ENCODE measurements around the gene CDKN3.
"Not testable (repeated sequence)": the region's sequence is repeated elsewhere in the genome, so short reads cannot be mapped to it uniquely, and the experiment has no call there.

Gene CDKN3

DNA sequence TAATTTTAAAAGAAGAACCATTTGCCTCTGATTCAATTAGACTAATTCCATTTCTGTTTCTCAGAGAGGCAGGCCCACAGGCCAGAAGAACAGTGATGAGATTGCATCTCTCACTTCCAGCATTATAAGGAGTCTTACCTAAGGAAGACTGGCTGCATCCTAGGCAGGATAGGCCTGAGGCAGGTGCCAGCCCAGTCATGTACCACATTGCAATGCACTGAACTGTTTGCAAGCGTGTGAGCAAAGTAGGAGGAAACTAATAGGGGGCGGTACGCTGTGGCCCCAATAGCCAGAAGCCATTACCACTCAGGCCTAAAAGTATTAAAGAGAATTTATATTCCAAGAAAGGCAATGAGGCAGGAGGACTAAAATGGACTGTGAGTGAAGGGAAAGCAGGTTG, 56.4 kb downstream of the CDKN3 start:
- in situ Hi-C loops (cut with HindIII; ENCODE audit: low sequenced_read_pairs), result no loop called here

DNA sequence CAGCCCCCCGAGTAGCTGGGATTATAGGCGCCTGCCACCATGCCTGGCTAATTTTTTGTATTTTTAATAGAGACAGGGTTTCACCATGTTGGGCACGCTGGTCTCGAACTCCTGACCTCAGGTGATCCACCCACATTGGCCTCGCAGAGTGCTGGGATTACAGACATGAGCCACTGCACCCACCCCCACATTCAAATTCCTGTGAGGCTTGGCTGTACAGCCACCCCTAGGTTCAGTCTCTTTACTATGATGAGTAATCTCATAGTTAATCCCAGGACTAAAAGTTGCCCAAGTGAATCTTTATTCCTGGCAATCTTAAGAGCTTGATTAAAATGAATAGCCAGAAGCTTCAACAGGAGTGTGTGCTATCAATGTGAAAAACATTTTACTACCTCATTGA, 57.2 kb downstream of the CDKN3 start:
- in situ Hi-C loops (cut with HindIII; ENCODE audit: low sequenced_read_pairs), result not testable (repeated sequence)

DNA sequence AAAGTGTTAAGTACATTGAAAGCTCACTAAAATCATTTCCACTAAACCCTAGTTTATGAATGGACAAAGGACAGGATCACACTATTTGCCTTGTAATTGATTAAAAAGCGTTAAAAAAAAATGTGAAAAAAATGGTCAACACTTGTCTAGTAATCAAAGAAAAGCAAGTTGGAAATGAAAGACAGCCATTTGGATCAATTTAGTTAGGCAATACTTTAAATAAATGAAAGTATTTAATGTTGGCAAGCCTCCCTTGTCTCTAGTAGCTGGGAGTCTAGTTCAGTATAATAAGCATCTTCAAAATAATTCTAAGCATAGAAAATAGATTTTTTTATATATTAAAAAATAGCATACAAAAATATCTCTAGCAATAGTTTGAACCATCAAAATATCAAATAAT, 58.6 kb downstream of the CDKN3 start:
- in situ Hi-C loops (cut with HindIII; ENCODE audit: low sequenced_read_pairs), result no loop called here

DNA sequence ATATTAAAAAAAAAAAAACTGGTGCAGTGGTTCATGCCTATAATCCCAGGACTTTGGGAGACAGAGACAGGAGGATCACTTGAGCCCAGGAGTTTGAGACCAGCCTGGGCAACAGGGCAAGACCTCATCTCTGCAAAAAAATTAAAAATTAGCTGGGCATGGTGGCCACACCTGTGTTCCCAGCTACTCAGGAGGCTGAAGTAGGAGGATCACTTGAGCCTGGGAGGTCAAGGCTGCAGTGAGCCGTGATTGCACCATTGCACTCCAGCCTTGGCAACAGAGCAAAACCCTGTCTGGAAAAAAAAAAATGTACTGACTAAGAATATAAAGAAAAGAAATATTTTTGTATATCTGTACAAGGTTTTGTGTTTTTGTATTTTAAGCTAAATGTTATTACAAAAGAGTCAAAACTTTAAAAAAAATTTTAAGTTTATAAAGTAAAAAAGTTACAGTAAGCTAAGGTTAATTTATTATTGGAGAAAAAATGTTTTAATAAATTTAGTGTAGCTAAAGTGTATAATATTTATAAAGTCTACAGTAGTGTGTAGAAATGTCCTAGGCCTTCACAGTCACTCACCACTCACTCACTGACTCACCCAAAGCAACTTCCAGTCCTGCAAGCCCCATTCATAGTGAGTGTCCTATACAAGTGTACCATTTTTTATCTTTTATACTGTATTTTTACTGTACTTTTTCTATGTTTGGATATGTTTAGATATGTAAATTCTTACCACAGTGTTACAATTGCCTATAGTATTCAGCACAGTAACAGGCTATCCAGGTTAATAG, 60.2 kb downstream of the CDKN3 start:
- in situ Hi-C loops (cut with HindIII; ENCODE audit: low sequenced_read_pairs), result not testable (repeated sequence)

DNA sequence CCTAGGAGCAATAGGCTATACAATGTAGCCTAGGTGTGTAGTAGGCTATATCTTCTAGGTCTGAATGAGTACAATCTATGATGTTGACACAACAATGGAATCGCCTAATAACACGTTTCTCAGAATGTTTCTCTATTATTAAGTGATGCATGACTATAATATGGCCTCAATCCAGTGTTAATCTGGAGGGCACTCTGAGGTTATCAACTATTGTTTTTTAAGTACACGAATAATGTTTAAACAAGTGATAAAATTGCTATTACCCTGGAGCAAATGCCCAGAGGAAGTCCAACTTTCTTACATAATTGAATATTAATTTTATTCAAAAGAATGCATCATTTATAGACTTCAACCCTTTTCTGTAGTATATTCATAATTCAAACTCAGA, 60.8 kb downstream of the CDKN3 start:
- in situ Hi-C loops (cut with HindIII; ENCODE audit: low sequenced_read_pairs), result no loop called here

DNA sequence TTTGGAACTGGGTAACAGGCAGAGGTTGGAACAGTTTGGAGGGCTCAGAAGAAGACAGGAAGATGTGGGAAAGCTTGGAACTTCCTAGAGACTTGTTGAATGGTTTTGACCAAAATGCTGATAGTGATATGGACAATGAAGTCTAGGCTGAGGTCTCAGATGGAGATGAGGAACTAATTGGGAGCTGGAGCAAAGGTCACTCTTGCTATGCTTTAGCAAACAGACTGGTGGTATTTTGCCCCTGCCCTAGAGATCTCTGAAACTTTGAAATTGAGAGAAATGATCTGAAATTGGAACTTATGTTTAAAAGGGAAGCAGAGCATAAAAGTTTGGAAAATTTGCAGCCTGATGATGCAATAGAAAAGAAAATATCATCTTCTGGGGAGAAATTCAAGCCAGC, 61.7 kb downstream of the CDKN3 start:
- in situ Hi-C loops (cut with HindIII; ENCODE audit: low sequenced_read_pairs), result not testable (repeated sequence)

DNA sequence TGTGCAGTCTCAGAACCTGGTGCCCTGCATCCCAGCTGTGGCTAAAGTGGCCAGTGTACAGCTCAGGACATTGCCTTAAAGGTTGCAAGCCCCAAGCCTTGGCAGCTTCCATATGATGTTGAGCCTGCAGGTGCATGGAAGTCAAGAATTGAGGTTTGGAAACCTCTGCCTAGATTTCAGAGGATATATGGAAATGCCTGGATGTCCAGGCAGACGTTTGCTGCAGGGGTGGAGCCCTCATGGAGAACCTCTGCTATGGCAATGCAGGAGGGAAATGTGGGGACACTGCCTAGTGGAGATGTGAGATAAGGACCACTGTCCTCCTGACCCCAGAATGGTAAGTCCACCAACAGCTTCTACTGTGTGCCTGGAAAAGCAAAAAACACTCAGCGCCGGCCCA, 62.3 kb downstream of the CDKN3 start:
- in situ Hi-C loops (cut with HindIII; ENCODE audit: low sequenced_read_pairs), result no loop called here

DNA sequence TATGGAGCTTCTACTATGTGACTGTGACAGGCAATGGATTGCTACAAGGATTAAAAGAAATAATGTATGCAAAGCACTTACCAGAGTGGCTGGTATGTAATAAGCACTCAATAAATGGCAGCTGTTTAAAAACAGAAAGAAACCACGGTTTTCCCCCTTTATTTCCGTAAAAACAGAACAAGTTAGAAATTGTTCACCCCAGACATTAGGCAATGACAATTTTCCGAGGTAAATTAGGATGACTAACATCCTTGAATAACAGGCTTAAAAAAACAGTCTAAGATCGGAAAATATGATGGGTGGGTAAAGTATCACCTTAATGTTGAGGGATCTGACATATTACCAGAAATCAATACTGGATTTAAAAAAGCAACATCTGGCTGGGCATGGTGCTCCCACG, 65.2 kb downstream of the CDKN3 start:
- in situ Hi-C loops (cut with HindIII; ENCODE audit: low sequenced_read_pairs), result no loop called here

DNA sequence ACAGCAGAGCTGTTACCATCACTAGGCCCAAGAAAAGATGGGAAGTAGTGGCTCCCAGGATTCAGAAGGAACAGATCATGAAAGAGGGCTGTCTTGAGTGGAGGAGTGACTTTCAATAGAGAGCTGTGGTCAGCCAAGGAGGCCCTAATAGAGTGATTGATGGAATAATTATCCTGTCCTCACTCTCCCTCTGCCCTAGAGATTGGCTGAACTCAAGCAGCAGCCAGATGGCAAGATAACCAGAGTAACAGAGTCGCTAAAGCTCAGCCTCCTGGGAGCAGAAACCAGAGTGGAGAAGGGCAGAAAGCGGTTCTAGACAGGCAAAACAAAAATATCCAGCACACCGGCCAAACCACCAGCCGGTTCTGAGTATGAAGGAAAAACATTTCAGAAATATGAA, 68.8 kb downstream of the CDKN3 start:
- in situ Hi-C loops (cut with HindIII; ENCODE audit: low sequenced_read_pairs), result no loop called here

DNA sequence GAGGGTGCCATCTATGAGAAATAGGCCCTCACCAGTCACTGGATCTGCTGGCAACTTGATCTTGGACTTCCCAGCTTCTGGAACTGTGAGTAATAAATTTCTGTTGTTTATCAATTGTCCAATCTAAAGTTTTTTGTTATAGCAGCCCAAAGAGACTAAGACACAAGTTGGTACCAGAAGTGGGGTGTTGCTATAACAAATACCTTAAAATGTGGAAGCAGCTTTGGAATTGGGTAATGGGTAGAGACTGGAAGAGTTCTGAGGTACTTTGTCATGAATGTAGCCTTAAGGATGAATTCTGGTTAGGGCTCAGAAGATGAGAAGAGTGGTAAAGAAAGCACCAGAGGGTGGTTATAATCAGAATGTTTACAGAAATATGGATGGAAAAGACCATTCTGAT, 70.5 kb downstream of the CDKN3 start:
- in situ Hi-C loops (cut with HindIII; ENCODE audit: low sequenced_read_pairs), result no loop called here
